Duodenal mucosa (tissue), 2 donors: Measurements from ENCODE around the gene SENP3.

ENCODE experiments used
- H3K27ac ChIP-seq: one replicate; pipeline ENCODE4 v1.7.0; 2013; ENCODE audit warnings: low read depth, low read length
- H3K27me3 ChIP-seq, 2 donors: one replicate each; pipeline ENCODE4 v1.7.0; 2013; ENCODE audit warnings: low read length in 2 of 2, control low read depth in 1 of 2; ENCODE audit not compliant: insufficient read depth in 2 of 2, control insufficient read depth in 1 of 2
- H3K36me3 ChIP-seq, 2 donors: one replicate each; pipeline ENCODE4 v1.7.0; 2013; ENCODE audit warnings: low read length in 2 of 2, control low read depth in 1 of 2; ENCODE audit not compliant: insufficient read depth in 2 of 2, control insufficient read depth in 1 of 2
- H3K4me1 ChIP-seq, 2 donors: one replicate each; pipeline ENCODE4 v1.7.0; 2013; ENCODE audit warnings: low read length in 2 of 2, control low read depth in 1 of 2; ENCODE audit not compliant: insufficient read depth in 2 of 2, control insufficient read depth in 1 of 2
- H3K4me3 ChIP-seq, 2 donors: one replicate each; pipeline ENCODE4 v1.7.0; 2013; ENCODE audit warnings: low read length in 2 of 2, low read depth in 1 of 2
- H3K9ac ChIP-seq, 2 donors: one replicate each; pipeline ENCODE4 v1.7.0; 2013; ENCODE audit warnings: low read length in 2 of 2, low read depth in 1 of 2
- H3K9me3 ChIP-seq, 2 donors: one replicate each; pipeline ENCODE4 v1.7.0; 2013; ENCODE audit warnings: low read length in 2 of 2, control low read depth in 1 of 2; ENCODE audit not compliant: control insufficient read depth in 1 of 2

SENP3 gene

GRCh38 chr17:7538891-7539545 lies 22.7 kb upstream of the SENP3 start:
- no peaks in the 10 kb centered on the region for H3K4me1 ChIP-seq
- H3K9me3 ChIP-seq: peaks cover 5 to 14% of the 10 kb centered on the region in 2 donors
- H3K27me3 ChIP-seq: no peaks in the 10 kb centered on the region
- no peak overlapping the region for H3K9ac ChIP-seq
- H3K36me3 ChIP-seq: no peaks in the 10 kb centered on the region
- H3K27ac ChIP-seq: no peak overlapping the region
- no peak overlapping the region for H3K4me3 ChIP-seq

- no peak overlapping the region for H3K4me3 ChIP-seq
- H3K9me3 ChIP-seq: peaks cover 5 to 14% of the 10 kb centered on the region in 2 donors
- H3K9ac ChIP-seq: no peak overlapping the region
- no peaks in the 10 kb centered on the region for H3K27me3 ChIP-seq
- H3K4me1 ChIP-seq: no peaks in the 10 kb centered on the region
- no peaks in the 10 kb centered on the region for H3K36me3 ChIP-seq
- no peak overlapping the region for H3K27ac ChIP-seq
These were observed 20.6 kb upstream of the SENP3 start for GRCh38 chr17:7541074-7541621.

DNA sequence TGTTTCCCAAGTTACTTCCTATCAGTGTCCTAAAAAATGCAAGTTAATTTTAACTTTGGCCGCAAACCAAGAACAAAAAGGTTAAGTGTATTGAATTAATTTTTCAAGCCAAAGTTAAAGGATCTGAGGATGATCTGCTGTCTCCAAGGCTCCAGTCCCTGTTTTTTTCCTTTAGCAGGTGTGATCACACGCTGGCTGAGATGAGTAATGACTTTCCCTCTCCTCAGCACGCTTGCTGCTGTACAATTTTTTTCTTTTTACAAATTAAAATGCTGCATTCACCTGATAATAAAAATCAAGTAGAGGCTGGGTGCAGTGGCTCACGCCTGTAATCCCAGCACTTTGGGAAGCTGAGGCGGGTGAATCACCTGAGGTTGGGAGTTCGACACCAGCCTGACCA lies 16.8 kb upstream of the SENP3 start:
- Histone ChIP-seq H3K27me3 (no peaks in the 10 kb centered on the region), H3K36me3 (no peaks in the 10 kb centered on the region), H3K27ac (no peak overlapping the region), H3K9me3 (no peaks in the 10 kb centered on the region), H3K9ac (no peak overlapping the region), H3K4me3 (no peak overlapping the region), H3K4me1 (peaks cover 8 to 15% of the 10 kb centered on the region in 2 donors)

DNA sequence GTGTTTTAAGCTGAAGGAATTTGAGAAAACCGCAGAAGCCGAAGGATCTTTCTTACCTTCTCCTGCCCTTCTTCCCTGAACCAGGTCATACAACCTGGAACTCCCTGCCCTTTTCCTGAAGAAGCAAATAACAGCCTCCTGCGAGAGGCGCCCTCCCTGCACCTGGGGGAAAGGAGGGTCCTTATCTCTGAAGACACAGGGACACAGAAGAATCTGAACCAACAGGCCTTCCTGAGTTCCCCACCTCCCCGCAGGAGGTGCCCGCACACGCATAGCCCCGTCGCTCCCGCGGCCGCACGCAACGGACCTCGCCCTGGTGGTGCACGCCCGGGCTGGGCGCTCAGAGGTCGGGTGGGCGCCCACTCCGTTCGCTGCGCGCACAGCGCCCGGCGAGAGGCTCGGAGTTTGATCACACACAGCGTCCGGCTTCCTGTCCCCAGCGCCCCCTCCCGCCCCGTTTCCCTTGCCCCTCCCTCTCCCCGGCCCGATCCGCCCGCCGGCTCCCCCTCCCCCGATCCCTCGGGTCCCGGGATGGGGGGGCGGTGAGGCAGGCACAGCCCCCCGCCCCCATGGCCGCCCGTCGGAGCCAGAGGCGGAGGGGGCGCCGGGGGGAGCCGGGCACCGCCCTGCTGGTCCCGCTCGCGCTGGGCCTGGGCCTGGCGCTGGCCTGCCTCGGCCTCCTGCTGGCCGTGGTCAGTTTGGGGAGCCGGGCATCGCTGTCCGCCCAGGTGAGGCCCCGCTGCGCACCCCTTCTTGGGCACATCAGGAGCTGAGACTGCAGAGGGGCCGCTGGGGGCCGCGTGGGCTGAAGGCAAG lies 12.9 kb upstream of the SENP3 start, which contains the start of gene TNFSF12:
Gene TNFSF12, plus strand, starts transcription at position 474 of the 816 bp plus-strand sequence. Its CDS starts 96 bp downstream, at position 570.
- H3K27me3 ChIP-seq: no peaks in the 10 kb centered on the region
- H3K27ac ChIP-seq: peak within 1 kb of the TSS; percentile 75
- peak within 1 kb of the TSS; percentile 72 to 77 for H3K4me3 ChIP-seq
- H3K4me1 ChIP-seq: peaks cover 32 to 35% of the 10 kb centered on the region in 2 donors
- peak within 1 kb of the TSS; percentile 68 to 70 for H3K9ac ChIP-seq
- no peaks in the 10 kb centered on the region for H3K9me3 ChIP-seq
- no peaks in the 10 kb centered on the region for H3K36me3 ChIP-seq

DNA sequence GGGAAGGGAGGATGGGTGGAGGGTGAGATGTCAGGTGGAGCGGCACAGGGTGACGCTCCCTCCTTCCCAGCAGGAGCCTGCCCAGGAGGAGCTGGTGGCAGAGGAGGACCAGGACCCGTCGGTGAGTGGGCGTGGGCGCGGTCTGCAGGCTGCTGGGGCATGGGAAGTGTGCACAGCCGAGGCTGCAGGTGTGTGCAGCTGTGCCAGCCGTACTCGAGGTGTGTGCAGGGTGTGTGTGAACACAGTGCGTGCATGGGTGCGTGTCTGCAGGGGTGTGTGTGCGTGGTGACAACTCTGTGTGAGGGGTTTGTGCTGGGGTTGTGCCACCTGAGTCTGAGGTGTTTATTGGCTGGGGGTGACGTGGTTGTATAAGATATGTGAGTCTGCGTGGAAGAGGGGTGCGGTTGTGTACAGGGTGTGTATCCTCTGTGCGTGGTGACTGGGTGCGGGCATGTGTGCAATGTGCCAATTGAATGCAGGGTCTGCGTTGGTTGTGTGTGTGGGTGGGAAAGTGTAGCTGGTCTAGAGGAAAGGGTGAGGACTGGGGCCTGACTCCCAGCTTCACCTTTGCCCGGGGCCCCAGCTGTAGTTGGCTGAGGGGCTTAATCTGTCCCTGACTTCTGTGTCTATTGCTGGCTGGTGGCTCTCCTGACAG lies 12.2 kb upstream of the SENP3 start:
- Histone ChIP-seq H3K27me3 (no peaks in the 10 kb centered on the region), H3K36me3 (no peaks in the 10 kb centered on the region), H3K4me1 (peaks cover 34 to 35% of the 10 kb centered on the region in 2 donors), H3K9ac (peak overlapping the region; percentile 68 to 70), H3K4me3 (peak overlapping the region; percentile 72 to 77), H3K9me3 (no peaks in the 10 kb centered on the region), H3K27ac (peak overlapping the region; percentile 75)

DNA sequence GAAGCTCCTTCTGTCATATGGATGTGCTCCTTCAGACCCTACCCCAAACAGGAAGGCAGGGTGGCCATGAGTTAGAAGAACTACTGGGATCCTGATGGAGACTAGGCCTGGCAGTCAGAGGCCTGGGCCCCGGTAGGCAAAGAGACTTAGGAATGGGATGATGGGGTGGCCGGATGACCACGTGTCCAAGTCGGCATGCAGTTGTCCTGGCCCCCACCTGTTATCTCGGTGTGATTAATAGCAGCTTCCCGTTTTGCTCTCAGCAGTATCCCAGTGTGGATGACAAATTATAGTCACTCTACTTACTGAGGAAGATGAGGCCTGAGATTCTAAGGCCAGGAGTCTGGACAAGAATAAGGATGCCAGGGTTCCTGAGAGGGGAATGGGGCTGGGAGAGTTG lies 11.4 kb upstream of the SENP3 start:
- no peak overlapping the region for H3K9ac ChIP-seq
- H3K36me3 ChIP-seq: no peaks in the 10 kb centered on the region
- H3K27me3 ChIP-seq: no peaks in the 10 kb centered on the region
- H3K4me3 ChIP-seq: no peak overlapping the region
- peaks cover 34 to 35% of the 10 kb centered on the region in 2 donors for H3K4me1 ChIP-seq
- no peak overlapping the region for H3K27ac ChIP-seq
- H3K9me3 ChIP-seq: no peaks in the 10 kb centered on the region

- Histone ChIP-seq H3K9me3 (no peaks in the 10 kb centered on the region), H3K36me3 (no peaks in the 10 kb centered on the region), H3K27me3 (no peaks in the 10 kb centered on the region), H3K4me3 (no peak overlapping the region), H3K4me1 (peaks cover 34 to 37% of the 10 kb centered on the region in 2 donors), H3K9ac (no peak overlapping the region), H3K27ac (no peak overlapping the region)
These were observed 10.3 kb upstream of the SENP3 start for GRCh38 chr17:7551396-7551795.

- Histone ChIP-seq H3K9me3 (no peaks in the 10 kb centered on the region), H3K36me3 (no peaks in the 10 kb centered on the region), H3K27ac (no peak overlapping the region), H3K27me3 (no peaks in the 10 kb centered on the region), H3K4me3 (no peak overlapping the region), H3K4me1 (peaks cover 39 to 48% of the 10 kb centered on the region in 2 donors), H3K9ac (peak overlapping the region in 1 of 2 donors; percentile 10)
These were observed 9.1 kb upstream of the SENP3 start for GRCh38 chr17:7552621-7553051.

- Histone ChIP-seq H3K4me1 (peaks cover 44 to 53% of the 10 kb centered on the region in 2 donors), H3K9ac (no peak overlapping the region), H3K27ac (no peak overlapping the region), H3K9me3 (no peaks in the 10 kb centered on the region), H3K36me3 (no peaks in the 10 kb centered on the region), H3K27me3 (no peaks in the 10 kb centered on the region), H3K4me3 (no peak overlapping the region)
These were observed 8.4 kb upstream of the SENP3 start for GRCh38 chr17:7553356-7553755.
